GM21528 (cell line): ENCODE data around the gene ALOX15B.
A peak's percentile ranks its signal among the peaks of the same experiment; 100 is the strongest.

Experiments
- ATAC-seq: cut with Tn5 transposase; IDR thresholded peaks from one replicate; pipeline ENCODE4 v1.9.1; 2021; ENCODE audit warnings: mild to moderate bottlenecking, moderate library complexity; ENCODE audit not compliant: unreplicated experiment, low FRiP score

Gene ALOX15B, protein sequence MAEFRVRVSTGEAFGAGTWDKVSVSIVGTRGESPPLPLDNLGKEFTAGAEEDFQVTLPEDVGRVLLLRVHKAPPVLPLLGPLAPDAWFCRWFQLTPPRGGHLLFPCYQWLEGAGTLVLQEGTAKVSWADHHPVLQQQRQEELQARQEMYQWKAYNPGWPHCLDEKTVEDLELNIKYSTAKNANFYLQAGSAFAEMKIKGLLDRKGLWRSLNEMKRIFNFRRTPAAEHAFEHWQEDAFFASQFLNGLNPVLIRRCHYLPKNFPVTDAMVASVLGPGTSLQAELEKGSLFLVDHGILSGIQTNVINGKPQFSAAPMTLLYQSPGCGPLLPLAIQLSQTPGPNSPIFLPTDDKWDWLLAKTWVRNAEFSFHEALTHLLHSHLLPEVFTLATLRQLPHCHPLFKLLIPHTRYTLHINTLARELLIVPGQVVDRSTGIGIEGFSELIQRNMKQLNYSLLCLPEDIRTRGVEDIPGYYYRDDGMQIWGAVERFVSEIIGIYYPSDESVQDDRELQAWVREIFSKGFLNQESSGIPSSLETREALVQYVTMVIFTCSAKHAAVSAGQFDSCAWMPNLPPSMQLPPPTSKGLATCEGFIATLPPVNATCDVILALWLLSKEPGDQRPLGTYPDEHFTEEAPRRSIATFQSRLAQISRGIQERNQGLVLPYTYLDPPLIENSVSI

DNA sequence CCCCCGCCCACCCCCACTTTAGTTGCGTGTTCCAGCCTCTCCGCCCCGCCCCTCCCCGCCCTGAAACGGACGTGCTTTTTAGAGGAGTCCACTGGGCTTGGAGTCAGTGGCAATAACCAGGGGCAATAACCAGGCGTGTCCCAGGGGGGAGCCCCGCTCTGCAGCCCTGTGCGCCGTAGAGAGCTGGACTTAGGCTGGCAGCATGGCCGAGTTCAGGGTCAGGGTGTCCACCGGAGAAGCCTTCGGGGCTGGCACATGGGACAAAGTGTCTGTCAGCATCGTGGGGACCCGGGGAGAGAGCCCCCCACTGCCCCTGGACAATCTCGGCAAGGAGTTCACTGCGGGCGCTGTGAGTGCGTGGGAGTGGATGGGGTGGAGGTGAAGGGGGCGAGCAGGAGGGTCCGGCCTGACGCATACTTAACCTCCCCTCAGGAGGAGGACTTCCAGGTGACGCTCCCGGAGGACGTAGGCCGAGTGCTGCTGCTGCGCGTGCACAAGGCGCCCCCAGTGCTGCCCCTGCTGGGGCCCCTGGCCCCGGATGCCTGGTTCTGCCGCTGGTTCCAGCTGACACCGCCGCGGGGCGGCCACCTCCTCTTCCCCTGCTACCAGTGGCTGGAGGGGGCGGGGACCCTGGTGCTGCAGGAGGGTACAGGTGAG, at the start of gene ALOX15B:
Gene ALOX15B, plus strand, starts transcription at position 106 of the 657 bp plus-strand sequence. Its CDS starts 97 bp downstream, at position 203.
- ATAC-seq = no peak

DNA sequence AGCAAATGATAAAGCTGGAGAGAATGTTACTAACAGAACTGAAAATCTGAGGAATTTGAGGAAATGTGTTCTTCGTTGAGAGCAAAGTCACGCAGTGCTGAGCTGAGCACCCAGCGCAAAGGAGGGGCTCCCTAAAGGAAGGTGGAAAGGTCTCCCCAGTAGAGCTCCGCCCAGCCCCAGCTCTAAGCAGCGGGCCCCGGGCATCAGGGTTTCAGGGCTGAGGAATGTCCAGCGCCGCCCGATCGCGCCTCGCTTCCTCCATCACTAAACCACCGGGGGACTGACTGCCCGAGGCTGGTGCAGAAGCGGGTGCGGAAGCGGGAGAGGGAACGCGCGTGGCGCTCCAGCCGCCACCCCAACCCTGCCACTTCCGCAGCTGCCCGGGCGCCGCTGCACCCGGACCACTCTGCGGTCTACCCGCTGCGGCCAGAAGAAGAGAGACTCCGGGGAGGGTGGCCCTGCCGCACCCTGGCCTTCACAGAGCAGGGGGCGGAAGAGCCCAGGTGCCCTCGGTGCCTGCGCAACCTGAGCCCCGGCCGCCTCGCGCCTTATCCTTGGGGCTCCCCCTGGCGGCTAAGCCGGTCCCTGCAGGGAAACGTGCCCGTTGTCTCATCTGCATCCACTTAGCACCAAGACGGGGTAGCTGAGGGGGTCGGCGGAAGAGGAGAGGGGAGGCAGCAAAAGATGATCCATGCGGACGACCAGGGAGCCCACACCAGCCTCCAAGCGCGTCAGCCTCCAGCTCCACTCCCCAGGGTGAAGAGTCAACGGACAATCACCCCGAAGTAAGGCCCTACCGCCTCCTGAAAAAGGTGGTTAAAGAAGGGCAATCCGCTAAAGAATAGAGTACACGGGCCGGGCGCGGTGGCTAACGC, 48.8 kb upstream of the ALOX15B start:
- peak; percentile 78 for ATAC-seq

DNA sequence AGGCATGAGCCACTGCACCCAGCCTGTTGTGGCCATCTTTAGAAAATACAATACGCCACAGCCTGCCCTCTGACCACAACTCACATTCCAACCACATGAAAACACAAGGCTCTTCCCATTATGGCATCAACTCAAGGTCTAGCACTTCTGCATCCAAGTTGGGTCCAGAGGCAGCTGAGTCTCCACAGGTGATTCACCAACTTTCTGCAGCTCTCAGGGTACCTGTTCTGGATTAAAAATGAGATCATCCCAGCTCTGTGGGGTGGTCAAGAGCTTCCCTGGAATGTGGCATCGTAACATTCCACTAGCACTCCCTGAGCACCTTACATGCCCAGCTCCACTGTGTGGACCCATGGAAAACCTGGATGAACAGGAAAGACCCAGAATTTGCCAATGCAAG, 46.3 kb upstream of the ALOX15B start:
- ATAC-seq = no peak

DNA sequence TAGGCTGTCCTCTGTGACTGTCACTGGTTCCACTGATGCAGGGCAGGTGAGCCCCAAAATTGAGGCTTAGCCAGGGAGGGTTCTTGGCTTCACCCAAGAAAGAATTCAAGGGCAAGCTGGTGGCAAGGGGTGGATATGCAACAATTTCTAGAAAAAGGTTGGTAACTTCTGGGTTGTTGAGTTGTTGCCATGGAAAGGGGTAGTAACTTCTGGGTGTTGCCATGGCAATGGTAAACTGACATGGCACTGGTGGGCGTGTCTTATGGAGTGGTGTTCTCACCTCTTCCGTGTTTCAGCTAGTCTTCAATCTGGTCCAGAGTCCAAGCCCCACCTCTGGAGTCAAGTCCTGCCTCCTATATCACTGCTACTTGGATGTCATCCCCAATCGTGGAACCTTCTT, 45.9 kb upstream of the ALOX15B start:
- ATAC-seq = no peak

DNA sequence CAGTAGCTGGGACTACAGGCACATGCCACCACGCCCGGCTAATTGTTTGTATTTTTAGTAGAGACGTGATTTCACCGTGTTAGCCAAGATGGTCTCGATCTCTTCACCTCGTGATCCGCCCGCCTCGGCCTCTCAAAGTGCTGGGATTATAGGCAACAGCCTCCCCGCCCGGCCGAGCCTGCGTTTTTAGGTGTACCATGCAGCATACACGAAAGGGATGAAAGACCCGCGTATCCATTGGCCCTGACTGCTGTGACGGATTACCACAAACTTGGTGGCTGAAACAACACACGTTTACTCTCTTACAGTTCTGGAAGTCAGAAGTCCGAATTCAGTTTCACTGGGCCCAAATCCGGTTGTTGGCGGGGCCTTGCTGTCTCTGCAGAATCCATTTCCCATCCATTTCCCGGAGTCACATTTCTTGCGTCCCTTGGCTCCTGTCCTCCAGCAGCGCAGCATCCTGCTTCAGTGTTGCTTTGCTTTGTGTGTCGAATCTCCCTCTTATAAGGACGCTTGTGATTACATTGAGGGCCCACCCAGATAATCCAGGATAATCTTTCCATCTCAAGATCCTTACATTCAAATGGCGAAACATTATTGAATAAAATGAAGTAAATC, 44.8 kb upstream of the ALOX15B start:
- ATAC-seq = no peak

DNA sequence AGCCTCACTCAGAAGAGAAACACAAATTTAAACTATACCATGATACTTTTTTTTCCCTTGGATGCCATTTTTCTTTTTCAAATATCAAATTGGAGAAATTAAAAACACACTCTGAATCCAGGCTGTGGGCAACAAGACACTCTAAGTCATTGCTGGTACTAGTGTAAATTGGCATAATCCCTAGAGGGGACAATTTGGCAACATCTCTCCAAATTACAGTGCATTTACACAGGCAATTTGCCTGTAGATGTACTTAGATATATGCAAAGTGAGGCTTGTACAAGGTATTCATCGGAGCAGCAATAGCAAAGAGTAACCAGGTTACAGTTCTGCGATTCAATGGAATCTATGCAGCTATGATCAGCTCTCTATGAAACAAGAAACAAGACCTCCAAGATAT, 43.1 kb upstream of the ALOX15B start:
- no peak for ATAC-seq

DNA sequence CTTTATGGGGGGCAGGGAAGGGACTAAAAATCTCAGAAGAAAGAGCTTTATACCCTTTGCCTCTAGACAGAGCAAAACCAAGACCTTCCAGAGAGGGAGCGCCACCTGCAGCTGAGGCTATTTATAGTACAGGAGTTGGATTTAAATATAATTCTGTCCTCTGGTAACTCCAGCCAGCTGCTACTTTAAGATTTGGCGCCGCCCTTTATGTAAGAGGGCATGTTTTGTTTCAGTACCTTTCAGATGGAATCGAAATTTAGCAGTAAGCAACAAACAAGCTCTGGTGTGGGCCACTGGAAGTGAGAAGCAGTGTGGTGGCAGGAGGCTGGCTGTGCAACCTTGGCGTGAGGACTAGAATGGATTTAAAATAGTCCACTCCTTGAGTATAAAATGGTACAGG, 41.7 kb upstream of the ALOX15B start:
- ATAC-seq = no peak

DNA sequence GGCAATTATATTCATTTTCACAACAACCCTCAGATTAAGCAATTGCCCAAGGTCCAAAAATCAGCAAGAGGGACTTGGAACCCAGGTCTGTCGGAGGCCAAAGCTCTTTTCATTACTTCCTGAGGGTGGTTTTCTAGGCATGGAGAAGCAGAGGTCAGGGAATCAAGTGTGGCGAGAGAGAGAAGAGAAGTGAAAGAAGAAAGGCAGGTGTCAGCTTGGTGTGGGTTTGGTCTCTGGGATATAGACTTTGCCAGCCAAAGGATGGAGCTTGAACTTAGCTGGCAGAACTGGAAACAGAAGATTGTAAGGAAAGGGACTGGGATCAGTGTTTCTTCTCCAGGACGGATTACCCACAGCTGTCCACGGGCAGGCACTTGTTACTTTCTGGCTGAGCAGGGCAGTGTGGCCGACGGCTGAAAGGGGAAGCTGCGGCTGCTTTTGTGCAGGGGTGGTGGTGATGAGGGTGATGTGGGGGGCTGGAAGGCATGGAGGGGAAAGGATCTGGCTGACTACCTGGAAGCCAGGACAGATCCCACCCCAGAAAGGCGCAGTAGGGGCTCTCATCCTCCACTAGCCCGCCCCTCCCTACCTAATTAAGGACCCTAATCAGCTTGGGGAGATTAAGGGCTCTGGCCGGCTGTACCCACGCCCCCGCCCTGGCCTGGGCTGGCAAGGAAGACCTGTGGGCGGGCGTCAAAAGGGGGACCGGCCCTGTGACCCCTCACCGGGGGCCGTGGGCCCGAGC, 36.7 kb upstream of the ALOX15B start, which contains the start of gene GUCY2D:
Gene GUCY2D, plus strand, starts transcription at position 640 of the 745 bp plus-strand sequence. CDS start 433 bp downstream, outside the sequence.
- ATAC-seq = no peak

DNA sequence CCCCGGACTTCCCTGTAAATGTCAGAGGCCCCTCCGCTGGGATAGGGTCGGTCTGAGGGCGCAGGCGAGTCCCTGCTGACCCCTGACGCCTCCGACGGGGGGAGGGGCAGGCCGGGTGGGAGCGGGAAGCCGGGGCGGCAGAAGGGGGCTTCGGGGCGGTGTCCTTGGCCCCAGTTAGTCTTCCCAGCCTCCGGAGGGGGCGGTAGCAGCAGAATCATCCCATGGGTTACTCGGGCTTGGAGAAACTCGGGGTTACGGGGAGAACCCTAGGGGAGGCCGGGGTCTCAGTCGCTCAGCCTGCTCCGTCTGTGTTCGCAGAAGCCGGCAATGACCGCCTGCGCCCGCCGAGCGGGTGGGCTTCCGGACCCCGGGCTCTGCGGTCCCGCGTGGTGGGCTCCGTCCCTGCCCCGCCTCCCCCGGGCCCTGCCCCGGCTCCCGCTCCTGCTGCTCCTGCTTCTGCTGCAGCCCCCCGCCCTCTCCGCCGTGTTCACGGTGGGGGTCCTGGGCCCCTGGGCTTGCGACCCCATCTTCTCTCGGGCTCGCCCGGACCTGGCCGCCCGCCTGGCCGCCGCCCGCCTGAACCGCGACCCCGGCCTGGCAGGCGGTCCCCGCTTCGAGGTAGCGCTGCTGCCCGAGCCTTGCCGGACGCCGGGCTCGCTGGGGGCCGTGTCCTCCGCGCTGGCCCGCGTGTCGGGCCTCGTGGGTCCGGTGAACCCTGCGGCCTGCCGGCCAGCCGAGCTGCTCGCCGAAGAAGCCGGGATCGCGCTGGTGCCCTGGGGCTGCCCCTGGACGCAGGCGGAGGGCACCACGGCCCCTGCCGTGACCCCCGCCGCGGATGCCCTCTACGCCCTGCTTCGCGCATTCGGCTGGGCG, 35.9 kb upstream of the ALOX15B start:
- ATAC-seq = no peak

DNA sequence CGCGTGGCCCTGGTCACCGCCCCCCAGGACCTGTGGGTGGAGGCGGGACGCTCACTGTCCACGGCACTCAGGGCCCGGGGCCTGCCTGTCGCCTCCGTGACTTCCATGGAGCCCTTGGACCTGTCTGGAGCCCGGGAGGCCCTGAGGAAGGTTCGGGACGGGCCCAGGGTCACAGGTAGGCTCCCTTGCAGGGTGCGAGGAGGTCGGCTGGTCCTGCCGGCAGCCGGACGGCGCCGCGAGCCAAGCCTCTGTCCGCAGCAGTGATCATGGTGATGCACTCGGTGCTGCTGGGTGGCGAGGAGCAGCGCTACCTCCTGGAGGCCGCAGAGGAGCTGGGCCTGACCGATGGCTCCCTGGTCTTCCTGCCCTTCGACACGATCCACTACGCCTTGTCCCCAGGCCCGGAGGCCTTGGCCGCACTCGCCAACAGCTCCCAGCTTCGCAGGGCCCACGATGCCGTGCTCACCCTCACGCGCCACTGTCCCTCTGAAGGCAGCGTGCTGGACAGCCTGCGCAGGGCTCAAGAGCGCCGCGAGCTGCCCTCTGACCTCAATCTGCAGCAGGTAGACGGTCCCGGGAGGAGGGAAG, 35.2 kb upstream of the ALOX15B start:
- ATAC-seq = no peak

DNA sequence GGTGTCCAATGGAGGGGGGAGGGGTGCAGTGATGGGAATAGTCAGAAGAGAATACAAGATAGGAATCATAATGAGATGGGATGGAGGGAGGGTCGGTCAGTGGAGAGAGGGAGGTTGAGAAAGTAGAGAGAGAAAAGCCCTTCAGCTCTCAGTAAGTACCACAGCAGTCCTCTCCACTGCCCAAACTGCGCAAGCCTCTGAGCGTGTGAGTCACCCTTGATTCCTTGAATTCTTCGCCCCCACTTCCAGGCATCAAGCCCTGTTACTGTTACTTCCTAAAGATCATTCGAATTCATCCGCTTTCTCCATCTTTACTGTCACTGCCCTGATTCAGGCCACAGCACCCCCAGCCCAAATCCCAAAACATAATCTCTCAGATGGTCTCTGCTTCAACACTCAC, 34.0 kb upstream of the ALOX15B start:
- no peak for ATAC-seq

DNA sequence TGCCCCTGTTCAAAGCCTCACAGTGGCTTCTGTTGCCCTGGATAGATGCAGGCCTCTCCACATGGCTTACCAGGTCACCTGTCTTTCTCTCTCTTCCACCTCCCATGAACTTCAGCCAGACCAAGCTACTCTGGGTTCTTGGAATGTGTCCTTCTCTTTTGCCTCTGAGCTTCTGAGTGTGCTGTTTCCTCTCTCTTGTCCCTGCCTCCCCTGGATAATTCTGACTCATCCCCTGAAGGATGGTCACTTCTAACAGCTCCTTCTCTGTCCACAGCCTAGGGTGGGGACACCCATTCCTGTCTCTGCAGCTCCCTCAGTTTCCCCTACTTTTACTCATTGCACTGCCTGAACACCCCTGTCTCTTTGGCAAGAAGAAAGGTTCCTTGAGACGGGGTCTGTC, 33.5 kb upstream of the ALOX15B start:
- no peak for ATAC-seq

DNA sequence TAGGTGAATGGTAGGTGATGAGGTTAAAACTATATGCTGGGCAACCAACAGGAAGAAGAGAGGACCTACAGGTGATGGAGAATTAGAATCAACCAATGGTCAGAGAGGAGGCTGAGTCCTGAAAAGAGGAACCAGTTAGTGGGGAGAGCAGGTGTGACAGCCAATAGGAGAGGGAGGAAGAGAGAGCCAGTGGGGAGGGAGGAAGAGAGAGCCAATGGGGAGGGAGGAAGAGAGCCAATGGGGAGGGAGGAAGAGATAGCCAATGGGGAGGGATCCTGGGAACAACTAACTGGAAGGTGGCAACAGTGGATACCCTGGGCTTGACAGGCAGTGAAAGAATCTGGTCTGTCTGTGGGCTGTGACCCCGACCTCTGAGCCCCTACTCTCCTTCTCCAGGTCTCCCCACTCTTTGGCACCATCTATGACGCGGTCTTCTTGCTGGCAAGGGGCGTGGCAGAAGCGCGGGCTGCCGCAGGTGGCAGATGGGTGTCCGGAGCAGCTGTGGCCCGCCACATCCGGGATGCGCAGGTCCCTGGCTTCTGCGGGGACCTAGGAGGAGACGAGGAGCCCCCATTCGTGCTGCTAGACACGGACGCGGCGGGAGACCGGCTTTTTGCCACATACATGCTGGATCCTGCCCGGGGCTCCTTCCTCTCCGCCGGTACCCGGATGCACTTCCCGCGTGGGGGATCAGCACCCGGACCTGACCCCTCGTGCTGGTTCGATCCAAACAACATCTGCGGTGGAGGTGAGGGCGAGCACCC, 32.7 kb upstream of the ALOX15B start:
- ATAC-seq = no peak

DNA sequence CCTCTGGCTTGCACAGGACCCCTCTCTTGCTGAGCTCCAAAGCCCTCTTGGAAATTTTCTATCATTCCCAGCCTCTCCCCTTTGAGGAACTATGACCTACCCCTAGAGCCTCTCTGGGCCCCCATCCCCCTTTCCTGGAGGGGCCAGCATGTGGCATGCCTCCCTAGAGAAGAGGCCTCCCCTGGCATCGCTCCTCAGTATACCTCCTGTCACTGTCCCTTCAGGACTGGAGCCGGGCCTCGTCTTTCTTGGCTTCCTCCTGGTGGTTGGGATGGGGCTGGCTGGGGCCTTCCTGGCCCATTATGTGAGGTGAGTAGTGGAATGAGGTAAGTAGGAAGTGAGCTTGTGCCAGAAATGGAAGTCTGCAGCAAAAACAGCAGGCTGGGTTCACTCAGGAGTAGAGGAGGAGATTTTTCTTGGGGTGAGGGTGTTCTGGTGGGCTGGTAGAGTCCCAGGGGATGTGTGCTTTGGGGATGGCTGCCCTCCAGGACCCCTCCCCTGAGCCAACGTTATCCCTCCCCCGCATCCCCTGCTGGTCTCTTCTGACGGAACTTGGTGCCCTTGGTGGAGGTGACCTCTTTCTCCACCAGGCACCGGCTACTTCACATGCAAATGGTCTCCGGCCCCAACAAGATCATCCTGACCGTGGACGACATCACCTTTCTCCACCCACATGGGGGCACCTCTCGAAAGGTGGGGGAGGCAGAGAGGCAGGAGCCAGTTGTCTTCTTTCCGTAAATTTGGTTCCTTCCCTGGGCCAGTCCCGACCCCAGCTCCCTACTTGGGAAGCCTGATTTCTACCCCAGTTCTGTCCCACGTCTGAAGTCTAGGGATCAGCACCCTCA, 31.8 kb upstream of the ALOX15B start:
- no peak for ATAC-seq

DNA sequence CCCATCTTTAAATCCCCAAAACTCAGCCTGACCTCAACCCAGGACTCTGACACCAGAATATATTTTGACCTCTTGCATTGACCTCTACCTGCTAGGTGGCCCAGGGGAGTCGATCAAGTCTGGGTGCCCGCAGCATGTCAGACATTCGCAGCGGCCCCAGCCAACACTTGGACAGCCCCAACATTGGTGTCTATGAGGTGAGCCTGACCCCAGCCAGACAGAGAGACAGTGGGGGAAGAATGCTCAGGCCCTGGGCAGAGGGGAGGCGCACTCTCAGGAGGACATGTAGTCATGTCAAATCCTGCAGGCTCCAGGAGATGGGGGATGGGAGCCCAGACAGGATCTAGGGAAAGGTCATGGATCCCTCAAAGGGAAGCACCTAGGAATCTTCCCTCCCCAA, 31.0 kb upstream of the ALOX15B start:
- ATAC-seq = no peak

DNA sequence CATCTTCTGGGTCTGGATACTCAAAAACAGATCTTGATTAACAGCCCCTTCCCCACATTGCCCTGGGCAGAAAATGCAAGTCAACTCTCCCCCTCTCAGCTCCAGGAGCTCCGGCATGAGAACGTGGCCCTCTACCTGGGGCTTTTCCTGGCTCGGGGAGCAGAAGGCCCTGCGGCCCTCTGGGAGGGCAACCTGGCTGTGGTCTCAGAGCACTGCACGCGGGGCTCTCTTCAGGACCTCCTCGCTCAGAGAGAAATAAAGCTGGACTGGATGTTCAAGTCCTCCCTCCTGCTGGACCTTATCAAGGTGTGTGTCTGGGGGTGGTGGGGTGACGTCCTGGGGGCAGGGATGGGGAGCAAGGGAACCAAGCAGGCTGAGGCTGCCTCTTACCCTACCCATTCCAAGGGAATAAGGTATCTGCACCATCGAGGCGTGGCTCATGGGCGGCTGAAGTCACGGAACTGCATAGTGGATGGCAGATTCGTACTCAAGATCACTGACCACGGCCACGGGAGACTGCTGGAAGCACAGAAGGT, 26.7 kb upstream of the ALOX15B start:
- ATAC-seq = no peak
